ENCODE data around the gene KLHL33. TPM values are rescaled to one million over a fixed set of nuclear protein-coding genes. Genes with fewer than 3 reads are reported as not detected.

KLHL33 gene
- total RNA-seq, 4 donors from 2014 or later = 1.2 to 4.5 (median 1.8) TPM

DNA sequence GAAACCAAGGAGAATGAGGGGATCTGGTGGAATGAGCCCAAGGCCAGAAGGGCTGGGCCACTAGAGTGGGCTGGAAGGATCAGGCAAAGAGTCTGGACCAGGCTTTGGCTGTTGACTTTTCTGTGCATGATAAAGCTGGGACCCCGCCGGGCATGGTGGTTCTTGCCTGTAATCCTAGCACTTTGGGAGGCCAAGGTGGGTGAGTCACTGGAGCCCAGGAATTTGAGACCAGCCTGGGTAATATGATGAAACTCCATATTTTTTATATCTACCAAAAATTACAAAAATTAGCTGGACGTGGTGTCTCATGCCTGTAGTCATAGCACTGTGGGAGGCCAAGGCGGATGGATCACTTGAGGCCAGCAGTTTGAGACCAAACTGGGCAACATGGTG, 393 bp upstream of the KLHL33 start:
- 89 to 93% methylated on average over 4 of the region's 4 CpGs for WGBS, 2 donors
- H3K27ac ChIP-seq = peak overlapping the region in 1 of 4 donors; percentile 87
- H3K9me3 ChIP-seq = no peaks in the 10 kb centered on the region
- H3K36me3 ChIP-seq = no peaks in the 10 kb centered on the region
- no peak overlapping the region for H3K4me3 ChIP-seq
- peaks cover 0 to 27% (median 10%) of the 10 kb centered on the region in 4 donors for H3K4me1 ChIP-seq
- no peak for DNase-seq (ENCODE audit: low spot score in 2 of 2)
- no peak for TF ChIP-seq EP300 (IDR thresholded peaks at IDR 0.05)
- TF ChIP-seq POLR2A (IDR thresholded peaks at IDR 0.05) = no peak
- TF ChIP-seq, protein P1, sequence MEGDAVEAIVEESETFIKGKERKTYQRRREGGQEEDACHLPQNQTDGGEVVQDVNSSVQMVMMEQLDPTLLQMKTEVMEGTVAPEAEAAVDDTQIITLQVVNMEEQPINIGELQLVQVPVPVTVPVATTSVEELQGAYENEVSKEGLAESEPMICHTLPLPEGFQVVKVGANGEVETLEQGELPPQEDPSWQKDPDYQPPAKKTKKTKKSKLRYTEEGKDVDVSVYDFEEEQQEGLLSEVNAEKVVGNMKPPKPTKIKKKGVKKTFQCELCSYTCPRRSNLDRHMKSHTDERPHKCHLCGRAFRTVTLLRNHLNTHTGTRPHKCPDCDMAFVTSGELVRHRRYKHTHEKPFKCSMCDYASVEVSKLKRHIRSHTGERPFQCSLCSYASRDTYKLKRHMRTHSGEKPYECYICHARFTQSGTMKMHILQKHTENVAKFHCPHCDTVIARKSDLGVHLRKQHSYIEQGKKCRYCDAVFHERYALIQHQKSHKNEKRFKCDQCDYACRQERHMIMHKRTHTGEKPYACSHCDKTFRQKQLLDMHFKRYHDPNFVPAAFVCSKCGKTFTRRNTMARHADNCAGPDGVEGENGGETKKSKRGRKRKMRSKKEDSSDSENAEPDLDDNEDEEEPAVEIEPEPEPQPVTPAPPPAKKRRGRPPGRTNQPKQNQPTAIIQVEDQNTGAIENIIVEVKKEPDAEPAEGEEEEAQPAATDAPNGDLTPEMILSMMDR (IDR thresholded peaks at IDR 0.05) = no peak
- no peaks in the 10 kb centered on the region for H3K27me3 ChIP-seq

DNA sequence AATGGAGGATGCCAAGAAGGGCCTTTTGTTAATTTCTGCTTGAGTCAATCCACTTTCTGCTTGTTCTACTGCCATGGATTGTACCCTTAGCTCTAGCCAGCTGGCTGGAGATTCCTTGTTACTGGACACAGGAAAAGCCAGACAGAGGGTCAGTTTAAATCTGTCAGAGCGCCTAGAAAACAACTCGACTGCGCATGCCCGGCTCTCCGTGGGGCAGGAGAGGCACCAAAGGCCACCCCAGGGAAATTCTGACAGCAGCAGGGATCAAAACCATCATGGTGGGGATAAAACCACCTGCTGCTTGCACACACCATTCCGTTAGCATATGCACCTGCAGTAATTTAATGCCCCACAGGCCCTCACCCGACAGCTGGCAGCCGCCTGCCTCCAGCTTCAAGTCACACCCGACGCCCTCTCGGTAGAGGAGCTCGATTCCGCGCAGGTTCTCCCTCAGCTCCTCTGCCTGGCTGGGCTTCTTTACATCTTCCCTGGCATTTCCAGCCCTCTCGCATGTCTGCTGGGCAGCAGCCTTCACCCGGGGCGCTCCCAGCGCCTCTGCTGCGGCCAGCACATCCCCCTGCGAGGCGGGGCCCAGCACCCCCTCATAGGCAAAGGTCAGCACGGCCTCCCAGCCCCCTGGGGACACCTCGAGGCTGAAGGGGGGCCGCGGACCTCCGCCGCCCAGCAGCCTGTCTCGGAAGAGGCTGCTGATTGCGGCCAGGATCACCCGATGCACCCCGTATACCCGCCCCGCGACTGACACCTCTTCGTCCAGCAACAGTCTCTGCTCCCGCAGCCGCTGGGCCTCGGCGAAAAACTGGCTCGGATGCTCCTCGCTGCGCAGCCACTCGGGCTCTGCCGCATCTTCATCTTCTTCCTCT, 1.0 kb downstream of the KLHL33 start:
- WGBS, 2 donors = 21 to 35% methylated on average over 31 to 36 of the region's 44 CpGs
- Histone ChIP-seq H3K9me3 (no peaks in the 10 kb centered on the region), H3K4me3 (peak overlapping the region; percentile 4 to 50 (median 34)), H3K4me1 (peaks cover 0 to 35% (median 10%) of the 10 kb centered on the region in 4 donors), H3K27ac (peak overlapping the region; percentile 47 to 87 (median 74)), H3K36me3 (no peaks in the 10 kb centered on the region), H3K27me3 (no peaks in the 10 kb centered on the region)
- peak; percentile 66 to 70 for DNase-seq (ENCODE audit: low spot score in 2 of 2)
- TF ChIP-seq POLR2A (IDR thresholded peaks at IDR 0.05) = no peak
- TF ChIP-seq, protein P1 (IDR thresholded peaks at IDR 0.05) = no peak
- peak in 1 of 2 donors; percentile 62 for TF ChIP-seq EP300 (IDR thresholded peaks at IDR 0.05)

DNA sequence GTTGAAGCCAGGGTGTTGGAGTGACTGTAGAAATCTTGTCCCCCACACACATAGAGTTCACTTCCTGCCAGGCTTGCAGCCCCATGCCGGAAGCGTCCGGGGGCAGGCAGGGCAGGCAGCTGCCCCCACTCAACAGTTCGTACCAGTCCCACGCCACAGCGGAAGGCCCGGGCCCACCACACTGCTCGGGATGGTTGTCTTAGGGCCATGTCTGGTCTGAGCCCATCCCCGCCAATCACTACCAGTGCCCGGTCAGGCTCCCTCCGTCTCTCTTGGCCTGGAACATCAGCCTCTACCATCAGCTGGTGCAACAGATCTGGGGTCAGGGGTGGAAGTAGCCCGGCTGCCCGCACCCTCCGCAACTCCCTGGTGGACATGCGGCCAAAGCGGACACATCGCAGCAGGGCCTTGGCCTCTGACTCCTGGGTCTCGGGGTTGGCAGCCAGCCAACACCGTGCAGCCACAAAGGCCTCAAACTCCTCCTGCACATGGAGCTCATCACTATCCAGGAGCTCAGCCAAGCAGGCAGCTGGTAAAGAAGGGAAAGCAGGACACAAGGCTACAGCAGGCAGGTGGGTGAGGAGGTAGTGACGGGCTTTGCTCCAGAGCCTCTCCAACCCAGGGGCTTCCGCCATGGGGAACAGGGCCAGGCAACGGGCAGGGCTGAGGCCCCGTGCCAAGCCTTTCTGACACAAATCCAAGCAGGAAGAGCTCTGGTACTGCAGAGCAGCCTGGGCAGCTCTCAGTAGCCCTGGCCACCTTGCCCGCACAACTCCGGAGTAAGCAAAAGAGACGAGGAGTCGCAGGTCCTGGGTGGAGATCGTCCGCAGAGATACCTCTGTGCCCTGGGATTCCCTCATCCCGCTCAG, 5.9 kb downstream of the KLHL33 start:
- Histone ChIP-seq H3K4me1 (peaks cover 0 to 42% (median 9%) of the 10 kb centered on the region in 4 donors), H3K4me3 (no peak overlapping the region), H3K27ac (no peak overlapping the region), H3K36me3 (peaks cover 0 to 3% (median 0%) of the 10 kb centered on the region in 3 donors), H3K9me3 (no peaks in the 10 kb centered on the region), H3K27me3 (no peaks in the 10 kb centered on the region)
- DNase-seq (ENCODE audit: low spot score in 2 of 2) = no peak
- 51 to 65% methylated on average over 20 to 30 of the region's 30 CpGs for WGBS, 2 donors
- TF ChIP-seq POLR2A (IDR thresholded peaks at IDR 0.05) (no peak), EP300 (IDR thresholded peaks at IDR 0.05) (no peak)
- TF ChIP-seq, protein P1 (IDR thresholded peaks at IDR 0.05) = no peak

DNA sequence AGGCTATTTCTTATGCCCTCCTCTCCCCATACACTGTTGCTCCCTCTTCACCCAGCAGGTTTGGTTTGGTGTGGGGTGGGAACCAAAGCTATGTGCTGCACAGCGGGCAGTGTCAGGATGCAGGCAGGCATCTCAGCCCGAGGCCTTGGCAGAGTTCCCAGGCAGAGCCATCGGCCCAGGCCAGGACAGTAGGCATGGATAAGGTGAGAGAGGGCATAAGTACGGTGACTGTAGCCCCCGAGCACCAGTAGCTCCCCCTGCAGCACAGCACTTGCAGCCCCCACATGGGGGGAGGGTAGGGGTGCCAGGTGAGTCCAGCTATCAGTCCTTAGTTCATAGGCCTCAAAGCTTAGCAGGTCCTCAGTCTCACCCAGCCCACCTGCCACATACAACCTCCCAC, 7.2 kb downstream of the KLHL33 start:
- H3K4me3 ChIP-seq = no peak overlapping the region
- peaks cover 0 to 29% (median 4%) of the 10 kb centered on the region in 4 donors for H3K4me1 ChIP-seq
- DNase-seq (ENCODE audit: low spot score in 2 of 2) = no peak
- TF ChIP-seq, protein P1 (IDR thresholded peaks at IDR 0.05) = no peak
- no peak for TF ChIP-seq POLR2A (IDR thresholded peaks at IDR 0.05)
- no peak overlapping the region for H3K27ac ChIP-seq
- 8 to 41% methylated on average over 2 to 5 of the region's 5 CpGs for whole genome bisulfite sequencing, 2 donors
- peaks cover 0 to 3% (median 0%) of the 10 kb centered on the region in 3 donors for H3K36me3 ChIP-seq
- no peaks in the 10 kb centered on the region for H3K9me3 ChIP-seq
- no peaks in the 10 kb centered on the region for H3K27me3 ChIP-seq
